ENCODE measurements around the gene AUTS2. TPM values are rescaled to one million over a fixed set of nuclear protein-coding genes. Genes with fewer than 3 reads are reported as not detected.

The AUTS2 gene
- total RNA-seq, 1 donor from 2014 or later, result 9.9 TPM

GRCh38 chr7:70419526-70420380 lies 821.5 kb downstream of the AUTS2 start:
- Histone ChIP-seq H3K27me3 (ENCODE audit: control insufficient read depth, insufficient read depth, low read length) (no peaks in the 10 kb centered on the region), H3K36me3 (ENCODE audit: control insufficient read depth, insufficient read depth, low read length) (no peaks in the 10 kb centered on the region), H3K4me3 (ENCODE audit: low read depth, low read length) (no peak overlapping the region)
- DNase-seq (ENCODE audit: low read depth), result no peak
- TF ChIP-seq CTCF (IDR thresholded peaks at IDR 0.05; ENCODE audit: insufficient read depth, low read length, poor library complexity, severe bottlenecking), result no peak

- Histone ChIP-seq H3K4me3 (ENCODE audit: low read depth, low read length) (no peak overlapping the region), H3K27me3 (ENCODE audit: control insufficient read depth, insufficient read depth, low read length) (no peaks in the 10 kb centered on the region), H3K36me3 (ENCODE audit: control insufficient read depth, insufficient read depth, low read length) (no peaks in the 10 kb centered on the region)
- DNase-seq (ENCODE audit: low read depth), result no peak
- TF ChIP-seq CTCF (IDR thresholded peaks at IDR 0.05; ENCODE audit: insufficient read depth, low read length, poor library complexity, severe bottlenecking), result no peak
Observed at GRCh38 chr7:70420381-70420662, 822.0 kb downstream of the AUTS2 start.

- no peak for TF ChIP-seq CTCF (IDR thresholded peaks at IDR 0.05; ENCODE audit: insufficient read depth, low read length, poor library complexity, severe bottlenecking)
- DNase-seq (ENCODE audit: low read depth), result no peak
- H3K36me3 ChIP-seq (ENCODE audit: control insufficient read depth, insufficient read depth, low read length), result no peaks in the 10 kb centered on the region
- H3K27me3 ChIP-seq (ENCODE audit: control insufficient read depth, insufficient read depth, low read length), result no peaks in the 10 kb centered on the region
- H3K4me3 ChIP-seq (ENCODE audit: low read depth, low read length), result no peak overlapping the region
Observed at GRCh38 chr7:70421319-70421718, 823.0 kb downstream of the AUTS2 start.

- Histone ChIP-seq H3K27me3 (ENCODE audit: control insufficient read depth, insufficient read depth, low read length) (no peaks in the 10 kb centered on the region), H3K36me3 (ENCODE audit: control insufficient read depth, insufficient read depth, low read length) (no peaks in the 10 kb centered on the region), H3K4me3 (ENCODE audit: low read depth, low read length) (no peak overlapping the region)
- DNase-seq (ENCODE audit: low read depth), result no peak
- TF ChIP-seq CTCF (IDR thresholded peaks at IDR 0.05; ENCODE audit: insufficient read depth, low read length, poor library complexity, severe bottlenecking), result no peak
Observed at GRCh38 chr7:70426249-70426880, 828.1 kb downstream of the AUTS2 start.

- TF ChIP-seq CTCF (IDR thresholded peaks at IDR 0.05; ENCODE audit: insufficient read depth, low read length, poor library complexity, severe bottlenecking), result no peak
- no peak for DNase-seq (ENCODE audit: low read depth)
- Histone ChIP-seq H3K27me3 (ENCODE audit: control insufficient read depth, insufficient read depth, low read length) (no peaks in the 10 kb centered on the region), H3K36me3 (ENCODE audit: control insufficient read depth, insufficient read depth, low read length) (no peaks in the 10 kb centered on the region), H3K4me3 (ENCODE audit: low read depth, low read length) (no peak overlapping the region)
Observed at GRCh38 chr7:70432567-70433001, 834.3 kb downstream of the AUTS2 start.

All from kidney epithelial cell (primary cell).